Endothelial cell of umbilical vein (primary cell): ENCODE measurements around the gene TPM2. TPM values are rescaled to one million over a fixed set of nuclear protein-coding genes. Genes with fewer than 3 reads are reported as not detected.

Source experiments
- BruUV-seq: library from RNA; stranded (reverse); fragments of 400-500 nt; replicated peaks from 2 replicates; lab custom pipeline; 2021; lab: Mats Ljungman, UMichigan
- CTCF ChIA-PET: fragments of 300-600, 350-600 bp; sonication (Branson Sonifier 250); formaldehyde crosslinking; loops from one replicate; lab custom pipeline; 2021; ENCODE audit warnings: antibody characterized with exemption, inconsistent platforms; lab: Charles Lee
- POLR2A ChIA-PET: fragments of 300-600, 350-600 bp; sonication (Branson Sonifier 250); formaldehyde crosslinking; loops from one replicate; lab custom pipeline; 2021; ENCODE audit warnings: antibody characterized with exemption, inconsistent platforms; lab: Charles Lee
- DNase-seq: peaks from one replicate; pipeline ENCODE4 v3.0.0-alpha.2; 2011; ENCODE audit warnings: low read depth, low spot score
- FAIRE-seq: peaks from 2 replicates; lab custom pipeline; 2011; peaks lifted over from hg19 to GRCh38; lab: Jason Lieb, UNC
- H2AFZ ChIP-seq: 2 replicates; pipeline ENCODE4 v1.6.0; 2012; ENCODE audit warnings: low read depth, low read length, control low read depth, inconsistent platforms
- H3K27ac ChIP-seq: 2 replicates; pipeline ENCODE4 v1.5.1; 2011; ENCODE audit warnings: low read depth, mild to moderate bottlenecking, control low read depth, low read length, moderate library complexity; ENCODE audit not compliant: insufficient read depth
- H3K27me3 ChIP-seq, 2 experiments: 2 replicates each; pipeline versions ENCODE4 v1.6.0 to v1.6.1; 2011; ENCODE audit warnings: low read length in 2 of 2, mixed read lengths in 1 of 2; ENCODE audit not compliant: control insufficient read depth in 2 of 2, insufficient read depth in 2 of 2
- H3K36me3 ChIP-seq, 2 experiments: 2 replicates in 1 of 2; 3 replicates in 1 of 2; pipeline ENCODE4 v1.5.1; 2011; ENCODE audit warnings: low read length in 2 of 2, mild to moderate bottlenecking in 1 of 2, moderate library complexity in 1 of 2; ENCODE audit not compliant: control insufficient read depth in 2 of 2, insufficient read depth in 2 of 2; ENCODE audit errors: extremely low read depth in 1 of 2
- H3K4me1 ChIP-seq: 3 replicates; pipeline ENCODE4 v1.5.1; 2011; ENCODE audit warnings: mild to moderate bottlenecking, low read length; ENCODE audit not compliant: control insufficient read depth, insufficient read depth; ENCODE audit errors: extremely low read depth
- H3K4me2 ChIP-seq: 2 replicates; pipeline ENCODE4 v1.6.1; 2011; ENCODE audit warnings: low read length, control low read depth, mixed read lengths; ENCODE audit not compliant: insufficient read depth
- H3K4me3 ChIP-seq, 3 experiments: fragments of 200-600 bp in 1 of 3; sonication (generic), shearing (Covaris generic) in 1 of 3; replicated peaks in 1 of 3; 2 replicates each; pipeline ENCODE4 v1.5.1; 2011 to 2016; ENCODE audit warnings: control low read depth in 3 of 3, low read length in 3 of 3, mild to moderate bottlenecking in 2 of 3, inconsistent platforms in 1 of 3, low read depth in 1 of 3, moderate library complexity in 1 of 3; ENCODE audit not compliant: insufficient read depth in 1 of 3
- H3K79me2 ChIP-seq: 2 replicates; pipeline ENCODE4 v1.6.0; 2012; ENCODE audit warnings: low read length, inconsistent platforms; ENCODE audit not compliant: control insufficient read depth, insufficient read depth
- H3K9ac ChIP-seq: replicated peaks from 2 replicates; pipeline ENCODE3; 2011; ENCODE audit warnings: low read length, control low read depth; ENCODE audit not compliant: insufficient read depth; ENCODE audit errors: extremely low read depth
- H3K9me1 ChIP-seq: replicated peaks from 3 replicates; pipeline ENCODE4 v1.6.0; 2011; ENCODE audit warnings: mild to moderate bottlenecking, low read length; ENCODE audit not compliant: control insufficient read depth, insufficient read depth; ENCODE audit errors: extremely low read depth
- H3K9me3 ChIP-seq: replicated peaks from 2 replicates; pipeline ENCODE4 v1.5.1; 2012; ENCODE audit warnings: low read length, inconsistent platforms; ENCODE audit not compliant: control insufficient read depth, insufficient read depth
- H4K20me1 ChIP-seq: replicated peaks from 2 replicates; pipeline ENCODE3; 2011; ENCODE audit warnings: mild to moderate bottlenecking, low read length; ENCODE audit not compliant: control insufficient read depth, insufficient read depth; ENCODE audit errors: extremely low read depth
- CTCF ChIP-seq, 2 donors: IDR thresholded peaks; 1 replicate in 1 of 2; 2 replicates in 1 of 2; pipeline ENCODE4 v1.5.1; 2011; ENCODE audit warnings: low read length in 2 of 2, mild to moderate bottlenecking in 2 of 2, moderate library complexity in 2 of 2, control low read depth in 1 of 2, inconsistent platforms in 1 of 2, low read depth in 1 of 2; ENCODE audit not compliant: insufficient read depth in 1 of 2; ENCODE audit errors: extremely low read depth in 1 of 2
- EZH2 ChIP-seq: IDR thresholded peaks from 2 replicates; pipeline ENCODE4 v1.6.1; 2012; ENCODE audit warnings: borderline replicate concordance, low read depth, mild to moderate bottlenecking, moderate library complexity, low read length, inconsistent platforms; ENCODE audit not compliant: severe bottlenecking
- FOS ChIP-seq: IDR thresholded peaks from 2 replicates; pipeline ENCODE4 v1.6.1; 2011; ENCODE audit warnings: mild to moderate bottlenecking, low read length, moderate library complexity, borderline replicate concordance; ENCODE audit not compliant: insufficient read depth
- GATA2 ChIP-seq: IDR thresholded peaks from 2 replicates; pipeline ENCODE4 v1.7.0; 2011; ENCODE audit warnings: low read depth, mild to moderate bottlenecking, moderate library complexity, mixed read lengths, low read length; ENCODE audit not compliant: insufficient read length, insufficient read depth
- JUN ChIP-seq: IDR thresholded peaks from 2 replicates; pipeline ENCODE4 v1.6.1; 2011; ENCODE audit warnings: borderline replicate concordance, low read depth; ENCODE audit not compliant: insufficient read length, insufficient read depth
- MAX ChIP-seq: IDR thresholded peaks from 2 replicates; pipeline ENCODE4 v1.6.1; 2011; ENCODE audit not compliant: insufficient read depth, insufficient read length
- MYC ChIP-seq: IDR thresholded peaks from one replicate; pipeline ENCODE4 v1.6.1; 2011; ENCODE audit warnings: mild to moderate bottlenecking, low read depth, low read length
- POLR2A ChIP-seq: IDR thresholded peaks from 2 replicates; pipeline ENCODE4 v1.6.1; 2012; ENCODE audit warnings: low read depth, mild to moderate bottlenecking, control low read depth, low read length
- POLR2AphosphoS5 ChIP-seq: IDR thresholded peaks from 2 replicates; pipeline ENCODE4 v1.6.1; 2012; ENCODE audit warnings: low read depth, mild to moderate bottlenecking, control low read depth, low read length, moderate library complexity; ENCODE audit not compliant: insufficient read depth
- dilution Hi-C: fragments of 300-500 bp; cut with MboI; formaldehyde crosslinking; loops from one replicate; pipeline ENCODE4 v1.15.0; 2019; ENCODE audit warnings: low sequenced_read_pairs; ENCODE audit not compliant: extremely low pct_ligation_motif_present
- intact Hi-C: fragments of 100-400 bp; cut with micrococcal nuclease; formaldehyde crosslinking; loops from one replicate; pipeline ENCODE4 v1.10.0; 2022
- polyA plus RNA-seq, 4 experiments: library from polyadenylated mRNA; depleted of rRNA in 3 of 4; stranded (reverse) in 3 of 4; unstranded in 1 of 4; fragments of >200 nt; gene quantifications; 2 replicates each; pipeline versions ENCODE4 v1.2.1 to v1.2.3, GENCODE V29; 2011 to 2012; ENCODE audit warnings: missing spikeins in 1 of 4
- total RNA-seq: library from RNA; stranded (reverse); gene quantifications from 2 replicates; pipeline ENCODE4 v1.2.3, GENCODE V29; 2021

The TPM2 gene
- total and polyA plus RNA-seq, 2 donors (not counting 3 experiments of a cell fraction or from before 2014, with no cell fraction given) = 144 to 279 TPM

GRCh38 chr9:35656348-35656747 is 33.4 kb downstream of the TPM2 start:
- ChIA-PET POLR2A (no interaction called here), CTCF (interaction anchor here (1.2 to 10.0 kb wide), 4 partner anchors 10 to 45 kb away, joined by 3 to 227 read pairs (median 16); partner anchors contain the start of gene TPM2)
- no peak overlapping the region for H3K27ac ChIP-seq
- peaks cover 9% of the 10 kb centered on the region for H3K4me1 ChIP-seq
- H3K9me1 ChIP-seq = no peaks in the 10 kb centered on the region
- H3K9ac ChIP-seq = no peak overlapping the region
- TF ChIP-seq FOS (no peak), MYC (no peak), MAX (no peak)
- no peak overlapping the region for H2AFZ ChIP-seq
- H3K4me2 ChIP-seq = no peak overlapping the region
- no TSS peak for BruUV-seq
- H4K20me1 ChIP-seq = no peaks in the 10 kb centered on the region
- no peak for FAIRE-seq
- no peaks in the 10 kb centered on the region for H3K27me3 ChIP-seq
- intact Hi-C loops = loop anchor here (5.0 kb wide), 2 partner anchors 164 to 251 kb away; partner anchors contain the start of genes HRCT1, RUSC2 and SPAAR
- H3K4me3 ChIP-seq = no peak overlapping the region
- peaks cover 4% of the 10 kb centered on the region for H3K79me2 ChIP-seq
- H3K36me3 ChIP-seq = peaks cover 0 to 8% of the 10 kb centered on the region in 2 experiments
- H3K9me3 ChIP-seq = no peaks in the 10 kb centered on the region
- dilution Hi-C loops = no loop called here
- no peak for DNase-seq

- dilution Hi-C loops = no loop called here
- Histone ChIP-seq H3K4me2 (no peak overlapping the region), H3K36me3 (no peaks in the 10 kb centered on the region), H3K79me2 (no peaks in the 10 kb centered on the region), H2AFZ (no peak overlapping the region), H3K9me1 (no peaks in the 10 kb centered on the region), H3K9ac (no peak overlapping the region), H3K9me3 (no peaks in the 10 kb centered on the region), H3K4me1 (no peaks in the 10 kb centered on the region), H3K27ac (no peak overlapping the region), H3K27me3 (peaks cover 0 to 2% of the 10 kb centered on the region in 2 experiments), H3K4me3 (no peak overlapping the region), H4K20me1 (no peaks in the 10 kb centered on the region)
- TF ChIP-seq MYC (no peak), MAX (no peak), GATA2 (no peak), JUN (no peak), FOS (no peak), EZH2 (no peak), POLR2A (no peak), CTCF (IDR thresholded peaks at IDR 0.05; ENCODE audit: extremely low read depth in 1 of 2, insufficient read depth in 1 of 2, low read depth in 1 of 2, low read length in 2 of 2) (no peak), POLR2AphosphoS5 (no peak)
- POLR2A ChIA-PET = no interaction called here
- DNase-seq (no peak), FAIRE-seq (no peak)
- BruUV-seq = no TSS peak
- intact Hi-C loops = no loop called here
- CTCF ChIA-PET = interaction anchor here (1.5 kb wide), 1 partner anchor 43 kb away, joined by 3 read pairs; no protein-coding TSS in a partner anchor
Observed at GRCh38 chr9:35653611-35654010, 36.1 kb downstream of the TPM2 start.
